Stimulated activated CD8-positive, alpha-beta memory T cell treated with anti-CD3 and anti-CD28 coated beads, Interleukin-15, amount 100 ng/mL, for 24 hours (primary cell): Measurements from ENCODE around the gene CYLD.

Experiments
- DNase-seq: peaks from one replicate; pipeline ENCODE4 v3.0.0-alpha.2; 2020; ENCODE audit warnings: low read depth

The CYLD gene

GRCh38 chr16:50846511-50846910 is 104.6 kb downstream of the CYLD start:
- no peak for DNase-seq

- DNase-seq: no peak
Observed at GRCh38 chr16:50847166-50847565, 105.3 kb downstream of the CYLD start.

- DNase-seq: no peak
Observed at GRCh38 chr16:50848755-50849514, 107.0 kb downstream of the CYLD start.
